H9 (cell line): ENCODE data around the gene HES3. TPM values are rescaled to one million over a fixed set of nuclear protein-coding genes. Genes with fewer than 3 reads are reported as not detected.

Source experiments
- DNase-seq: peaks from one replicate; pipeline ENCODE4 v3.0.0-alpha.2; 2017
- H2AFZ ChIP-seq: one replicate; pipeline ENCODE4 v1.6.1; 2013; ENCODE audit warnings: mild to moderate bottlenecking, low read length, control low read depth, moderate library complexity
- H2AK5ac ChIP-seq: 2 replicates; pipeline ENCODE4 v1.6.1; 2013; ENCODE audit warnings: low read length, control low read depth, mixed read lengths; ENCODE audit not compliant: insufficient read length
- H2BK120ac ChIP-seq: one replicate; pipeline ENCODE4 v1.6.1; 2013; ENCODE audit warnings: low read depth, mild to moderate bottlenecking, low read length, control low read depth, inconsistent platforms; ENCODE audit not compliant: poor library complexity, severe bottlenecking
- H2BK12ac ChIP-seq: 2 replicates; pipeline ENCODE4 v1.6.1; 2013; ENCODE audit warnings: low read length, control low read depth, mixed read lengths, low read depth; ENCODE audit not compliant: insufficient read length
- H2BK15ac ChIP-seq: 2 replicates; pipeline ENCODE4 v1.6.1; 2013; ENCODE audit warnings: low read depth, low read length, control low read depth
- H2BK20ac ChIP-seq: one replicate; pipeline ENCODE4 v1.6.1; 2013; ENCODE audit warnings: low read depth, mild to moderate bottlenecking, low read length, control low read depth, inconsistent platforms; ENCODE audit not compliant: poor library complexity, severe bottlenecking
- H2BK5ac ChIP-seq: 2 replicates; pipeline ENCODE4 v1.6.1; 2013; ENCODE audit warnings: low read length, control low read depth, mixed read lengths; ENCODE audit not compliant: insufficient read length
- H3K14ac ChIP-seq: 2 replicates; pipeline ENCODE4 v1.6.1; 2013; ENCODE audit warnings: low read length, control low read depth; ENCODE audit not compliant: insufficient read depth
- H3K18ac ChIP-seq: 2 replicates; pipeline ENCODE4 v1.6.1; 2013; ENCODE audit warnings: low read depth, mild to moderate bottlenecking, mixed read lengths, low read length, control low read depth; ENCODE audit not compliant: insufficient read length
- H3K23ac ChIP-seq: 2 replicates; pipeline ENCODE4 v1.6.1; 2013; ENCODE audit warnings: low read length, control low read depth, mixed read lengths, low read depth; ENCODE audit not compliant: insufficient read length
- H3K23me2 ChIP-seq: 2 replicates; pipeline ENCODE4 v1.6.1; 2013; ENCODE audit warnings: low read depth, mild to moderate bottlenecking, mixed read lengths, low read length, control low read depth; ENCODE audit not compliant: insufficient read length, poor library complexity, severe bottlenecking
- H3K27ac ChIP-seq: 2 replicates; pipeline ENCODE4 v1.5.1; 2013; ENCODE audit warnings: low read length, control low read depth, mixed read lengths, low read depth; ENCODE audit not compliant: insufficient read length
- H3K27me3 ChIP-seq: 2 replicates; pipeline ENCODE4 v1.6.1; 2013; ENCODE audit warnings: low read length, control low read depth, inconsistent platforms; ENCODE audit not compliant: insufficient read depth
- H3K4ac ChIP-seq: 2 replicates; pipeline ENCODE4 v1.6.1; 2013; ENCODE audit warnings: low read depth, mild to moderate bottlenecking, control low read depth, inconsistent platforms, low read length, moderate library complexity
- H3K4me1 ChIP-seq: 2 replicates; pipeline ENCODE4 v1.6.1; 2013; ENCODE audit warnings: low read length, control low read depth, inconsistent platforms; ENCODE audit not compliant: insufficient read depth
- H3K4me2 ChIP-seq: 2 replicates; pipeline ENCODE4 v1.6.1; 2013; ENCODE audit warnings: low read length, control low read depth, mixed read lengths; ENCODE audit not compliant: insufficient read length, insufficient read depth
- H3K56ac ChIP-seq: 2 replicates; pipeline ENCODE4 v1.6.1; 2013; ENCODE audit warnings: low read depth, mild to moderate bottlenecking, mixed read lengths, low read length, control low read depth; ENCODE audit not compliant: insufficient read length
- H3K79me1 ChIP-seq: 2 replicates; pipeline ENCODE4 v1.6.1; 2013; ENCODE audit warnings: low read depth, mild to moderate bottlenecking, moderate library complexity, low read length, control low read depth, inconsistent platforms; ENCODE audit not compliant: insufficient read depth, poor library complexity, severe bottlenecking
- H3K79me2 ChIP-seq: 2 replicates; pipeline ENCODE4 v1.6.1; 2013; ENCODE audit warnings: low read length, control low read depth, inconsistent platforms; ENCODE audit not compliant: insufficient read depth
- H3K9ac ChIP-seq: 2 replicates; pipeline ENCODE4 v1.6.1; 2013; ENCODE audit warnings: low read length, control low read depth, mixed read lengths; ENCODE audit not compliant: insufficient read length; ENCODE audit errors: extremely low read depth
- H3K9me3 ChIP-seq: one replicate; pipeline ENCODE4 v1.6.1; 2013; ENCODE audit warnings: low read depth, low read length, inconsistent platforms; ENCODE audit not compliant: control insufficient read depth
- H3T11ph ChIP-seq: one replicate; pipeline ENCODE4 v1.6.1; 2013; ENCODE audit warnings: mild to moderate bottlenecking, low read length, control low read depth, inconsistent platforms
- H4K20me1 ChIP-seq: one replicate; pipeline ENCODE4 v1.6.1; 2013; ENCODE audit not compliant: control insufficient read depth, insufficient read length, insufficient read depth
- H4K5ac ChIP-seq: 2 replicates; pipeline ENCODE4 v1.6.1; 2013; ENCODE audit warnings: low read depth, mild to moderate bottlenecking, mixed read lengths, low read length, control low read depth; ENCODE audit not compliant: insufficient read length
- H4K8ac ChIP-seq: replicated peaks from 2 replicates; pipeline ENCODE4 v1.6.1; 2013; ENCODE audit warnings: low read length, control low read depth, mixed read lengths, low read depth; ENCODE audit not compliant: insufficient read length
- H4K91ac ChIP-seq: 2 replicates; pipeline ENCODE4 v1.6.1; 2013; ENCODE audit warnings: low read depth, mild to moderate bottlenecking, moderate library complexity, mixed read lengths, low read length, control low read depth; ENCODE audit not compliant: insufficient read length
- H3K27ac Mint-ChIP-seq, 3 experiments: 2 replicates in 2 of 3; 3 replicates in 1 of 3; pipeline ENCODE4 v1.8.0; 2020 to 2021; ENCODE audit warnings: mixed read lengths in 3 of 3, mild to moderate bottlenecking in 1 of 3, moderate library complexity in 1 of 3
- H3K27me3 Mint-ChIP-seq: 2 replicates; pipeline ENCODE4 v1.8.0; 2021; ENCODE audit warnings: low read depth, mild to moderate bottlenecking, moderate library complexity, mixed read lengths
- H3K36me3 Mint-ChIP-seq, 3 experiments: 2 replicates in 2 of 3; 3 replicates in 1 of 3; pipeline ENCODE4 v1.8.0; 2020 to 2021; ENCODE audit warnings: low read depth in 3 of 3, mixed read lengths in 3 of 3; ENCODE audit not compliant: insufficient read depth in 1 of 3
- H3K4me1 Mint-ChIP-seq, 2 experiments: 2 replicates each; pipeline ENCODE4 v1.8.0; 2020; ENCODE audit warnings: mixed read lengths in 2 of 2
- H3K4me3 Mint-ChIP-seq, 2 experiments: 2 replicates in 1 of 2; 3 replicates in 1 of 2; pipeline ENCODE4 v1.8.0; 2020 to 2021; ENCODE audit warnings: mild to moderate bottlenecking in 2 of 2, mixed read lengths in 2 of 2, moderate library complexity in 1 of 2
- H3K9me3 Mint-ChIP-seq, 2 experiments: 2 replicates in 1 of 2; 3 replicates in 1 of 2; pipeline ENCODE4 v1.8.0; 2020; ENCODE audit warnings: mild to moderate bottlenecking in 2 of 2, mixed read lengths in 2 of 2, moderate library complexity in 1 of 2
- CTCF ChIP-seq: fragments of 200-600 bp; sonication (generic); conservative IDR thresholded peaks from 3 replicates; pipeline ENCODE4 v1.8.0; 2021; ENCODE audit warnings: antibody characterized with exemption, mild to moderate bottlenecking
- WGBS: extraction: QIAGEN DNeasy Blood & Tissue Kit; methylation state at CpG from one replicate; pipeline ENCODE4 v1.1.7; 2013; ENCODE audit warnings: missing lambda C conversion rate, low lambda C conversion rate, mixed read lengths; ENCODE audit not compliant: insufficient read length; ENCODE audit errors: extremely low coverage; 5-methylcytosine and 5-hydroxymethylcytosine counted together
- total RNA-seq: library from RNA; stranded (reverse); gene quantifications from 2 replicates; pipeline ENCODE4 v1.2.1, GENCODE V29; 2021

The HES3 gene
- total RNA-seq, 1 experiment from 2014 or later, result 89.9 TPM

GRCh38 chr1:6212193-6212959 lies 31.6 kb upstream of the HES3 start:
- TF ChIP-seq CTCF, result no peak
- H3K4me1 ChIP-seq, result no peaks in the 10 kb centered on the region
- H3K4me2 ChIP-seq, result no peak overlapping the region
- no peaks in the 10 kb centered on the region for H3K79me2 ChIP-seq
- no peak overlapping the region for H2BK120ac ChIP-seq
- no peak overlapping the region for H3K27ac Mint-ChIP-seq
- no peak overlapping the region for H3K56ac ChIP-seq
- H4K20me1 ChIP-seq, result no peaks in the 10 kb centered on the region
- no peaks in the 10 kb centered on the region for H3K9me3 Mint-ChIP-seq
- H4K91ac ChIP-seq, result no peak overlapping the region
- WGBS, result no CpG with 5 or more reads among the region's 20 CpGs
- H3K4ac ChIP-seq, result no peak overlapping the region
- peaks cover 5 to 18% of the 10 kb centered on the region in 2 experiments for H3K4me1 Mint-ChIP-seq
- no peak overlapping the region for H4K5ac ChIP-seq
- H2BK12ac ChIP-seq, result no peak overlapping the region
- no peak overlapping the region for H2AK5ac ChIP-seq
- H3K23me2 ChIP-seq, result peaks cover 10% of the 10 kb centered on the region
- H3K18ac ChIP-seq, result no peak overlapping the region
- no peak for DNase-seq
- no peaks in the 10 kb centered on the region; the same call in 1 of the 2 replicates for H3K27me3 ChIP-seq
- no peak overlapping the region for H2BK15ac ChIP-seq
- no peak overlapping the region for H2BK5ac ChIP-seq
- no peaks in the 10 kb centered on the region for H3K9me3 ChIP-seq
- H3K23ac ChIP-seq, result no peak overlapping the region
- no peak overlapping the region for H3K4me3 Mint-ChIP-seq
- H2BK20ac ChIP-seq, result no peak overlapping the region
- no peak overlapping the region for H3K14ac ChIP-seq
- H3K9ac ChIP-seq, result no peak overlapping the region
- peaks cover 37% of the 10 kb centered on the region for H3K27me3 Mint-ChIP-seq
- H2AFZ ChIP-seq, result no peak overlapping the region
- no peak overlapping the region for H3K27ac ChIP-seq
- no peak overlapping the region for H3T11ph ChIP-seq
- H4K8ac ChIP-seq, result no peak overlapping the region
- H3K79me1 ChIP-seq, result no peaks in the 10 kb centered on the region
- H3K36me3 Mint-ChIP-seq, result peaks cover 0 to 8% (median 2%) of the 10 kb centered on the region in 3 experiments; a peak in 1 of 7 replicates
